Thyroid gland (tissue), 4 donors: Measurements from ENCODE around the gene RBM19. TPM values are rescaled to one million over a fixed set of nuclear protein-coding genes. Genes with fewer than 3 reads are reported as not detected.

Experiments used
- DNase-seq, 2 donors: peaks; one replicate each; pipeline ENCODE4 v3.0.0-alpha.2; 2019
- H3K27ac ChIP-seq, 3 donors: fragments of 200-600 bp; sonication (generic); 1 replicate in 2 of 3; 2 replicates in 1 of 3; pipeline ENCODE4 v1.5.1; 2016 to 2019; ENCODE audit warnings: mild to moderate bottlenecking in 1 of 3, moderate library complexity in 1 of 3
- H3K27me3 ChIP-seq: fragments of 200-600 bp; sonication (generic); one replicate; pipeline ENCODE4 v1.5.1; 2019
- H3K36me3 ChIP-seq, 2 donors: fragments of 200-600 bp; sonication (generic); one replicate each; pipeline ENCODE4 v1.5.1; 2016 to 2019
- H3K4me1 ChIP-seq, 2 donors: fragments of 200-600 bp; sonication (generic); one replicate each; pipeline ENCODE4 v1.5.1; 2017 to 2019
- H3K4me3 ChIP-seq, 3 donors: fragments of 200-600 bp; sonication (generic); replicated peaks in 1 of 3; 1 replicate in 2 of 3; 2 replicates in 1 of 3; pipeline ENCODE4 v1.5.1; 2016; ENCODE audit warnings: mild to moderate bottlenecking in 1 of 3
- H3K9me3 ChIP-seq: fragments of 200-600 bp; sonication (generic); one replicate; pipeline ENCODE4 v1.5.1; 2017
- POLR2A ChIP-seq, 2 donors: fragments of 450-650 bp; IDR thresholded peaks; one replicate each; pipeline ENCODE4 v1.6.1; 2017; ENCODE audit warnings: antibody characterized with exemption in 2 of 2, mild to moderate bottlenecking in 2 of 2, moderate library complexity in 1 of 2
- WGBS, 2 donors: methylation state at CpG; one replicate each; pipeline ENCODE4 v1.1.5; 2017; 5-methylcytosine and 5-hydroxymethylcytosine counted together
- intact Hi-C: fragments of 100-400 bp; cut with DNase I; formaldehyde crosslinking; loops from one replicate; pipeline ENCODE4 v1.15.1; 2023
- total RNA-seq, 4 donors: library from RNA; depleted of rRNA; stranded (reverse); fragments of >200 nt; gene quantifications; one replicate each; pipeline ENCODE4 v1.2.3, GENCODE V29; 2016
- TF ChIP-seq, protein P1 (sequence below), 6 experiments: fragments of 200-600 bp in 3 of 6; fragments of 450-650 bp in 3 of 6; sonication (generic) in 3 of 6; IDR thresholded peaks; one replicate each; pipeline ENCODE4 v1.5.1; 2016 to 2019; ENCODE audit warnings: antibody characterized with exemption in 6 of 6, mild to moderate bottlenecking in 2 of 6, inconsistent platforms in 1 of 6, moderate library complexity in 1 of 6

RBM19 gene
- total RNA-seq, 4 donors from 2014 or later = 27.3 to 40.6 (median 36.1) TPM

DNA sequence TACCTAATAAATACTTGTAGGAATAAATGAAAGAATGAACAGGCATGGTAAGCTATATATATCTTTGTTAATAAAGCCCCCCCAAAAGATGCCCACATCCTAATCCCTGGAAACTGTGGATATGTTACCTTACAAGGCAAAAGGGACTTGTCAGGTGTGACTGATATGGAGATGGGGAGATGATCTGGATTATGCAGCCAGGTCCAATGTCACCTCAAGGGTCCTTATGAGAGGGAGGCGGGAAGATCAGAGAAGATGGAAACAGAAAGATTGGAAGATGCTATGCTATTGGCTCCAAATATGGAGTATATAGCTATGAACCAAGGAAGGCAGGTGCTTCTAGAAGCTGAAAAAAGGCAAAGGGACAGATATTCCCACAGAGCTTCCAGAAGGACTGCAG is 3.4 kb downstream of the RBM19 start:
- 97% methylated on average over 1 of the region's 1 CpG for WGBS, 2 donors
- no peak for DNase-seq
- Histone ChIP-seq H3K27ac (no peak overlapping the region), H3K27me3 (no peaks in the 10 kb centered on the region), H3K36me3 (peaks cover 42 to 43% of the 10 kb centered on the region in 2 donors), H3K4me3 (no peak overlapping the region), H3K9me3 (no peaks in the 10 kb centered on the region), H3K4me1 (peaks cover 9 to 16% of the 10 kb centered on the region in 2 donors)
- intact Hi-C loops = no loop called here
- TF ChIP-seq, protein P1, sequence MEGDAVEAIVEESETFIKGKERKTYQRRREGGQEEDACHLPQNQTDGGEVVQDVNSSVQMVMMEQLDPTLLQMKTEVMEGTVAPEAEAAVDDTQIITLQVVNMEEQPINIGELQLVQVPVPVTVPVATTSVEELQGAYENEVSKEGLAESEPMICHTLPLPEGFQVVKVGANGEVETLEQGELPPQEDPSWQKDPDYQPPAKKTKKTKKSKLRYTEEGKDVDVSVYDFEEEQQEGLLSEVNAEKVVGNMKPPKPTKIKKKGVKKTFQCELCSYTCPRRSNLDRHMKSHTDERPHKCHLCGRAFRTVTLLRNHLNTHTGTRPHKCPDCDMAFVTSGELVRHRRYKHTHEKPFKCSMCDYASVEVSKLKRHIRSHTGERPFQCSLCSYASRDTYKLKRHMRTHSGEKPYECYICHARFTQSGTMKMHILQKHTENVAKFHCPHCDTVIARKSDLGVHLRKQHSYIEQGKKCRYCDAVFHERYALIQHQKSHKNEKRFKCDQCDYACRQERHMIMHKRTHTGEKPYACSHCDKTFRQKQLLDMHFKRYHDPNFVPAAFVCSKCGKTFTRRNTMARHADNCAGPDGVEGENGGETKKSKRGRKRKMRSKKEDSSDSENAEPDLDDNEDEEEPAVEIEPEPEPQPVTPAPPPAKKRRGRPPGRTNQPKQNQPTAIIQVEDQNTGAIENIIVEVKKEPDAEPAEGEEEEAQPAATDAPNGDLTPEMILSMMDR (IDR thresholded peaks at IDR 0.05) = no peak
- no peak for TF ChIP-seq POLR2A (IDR thresholded peaks at IDR 0.05)

DNA sequence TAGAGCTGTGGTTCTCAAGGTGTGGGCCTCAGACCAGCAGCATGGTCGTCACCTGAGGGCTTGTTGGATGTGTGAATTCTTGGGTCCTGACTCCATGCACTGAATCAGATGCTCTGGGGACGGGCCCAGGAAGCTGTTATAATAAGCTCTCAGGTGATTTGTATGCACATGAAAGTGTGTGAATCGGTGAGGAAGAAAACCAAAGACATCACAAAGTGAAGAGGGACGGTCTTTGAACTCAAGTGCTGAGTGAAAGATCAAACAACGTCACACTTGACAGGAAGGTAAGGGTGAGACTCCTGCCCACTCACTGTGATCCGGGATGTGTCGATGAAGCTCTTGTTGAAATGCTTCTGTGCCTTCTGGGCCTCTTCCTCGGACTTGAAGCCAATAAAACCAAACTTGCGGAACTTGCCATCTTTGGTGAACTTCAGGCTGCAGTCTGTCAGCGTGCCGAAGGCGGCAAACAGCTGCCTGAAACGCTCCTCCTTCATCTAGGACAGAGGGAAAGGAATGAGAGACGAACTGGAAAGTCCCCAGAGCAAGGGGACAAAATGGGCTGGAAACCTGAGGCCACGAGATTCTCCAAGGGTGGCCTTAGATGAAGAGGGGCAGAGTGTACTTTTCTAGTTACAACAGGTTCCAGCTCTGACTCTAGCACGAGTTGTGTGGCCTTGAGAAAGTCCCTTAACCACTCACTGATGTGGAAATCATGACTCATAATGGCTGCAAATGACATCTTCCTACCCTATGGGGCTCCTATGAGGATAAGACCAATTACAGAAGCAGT is 4.0 kb downstream of the RBM19 start:
- Histone ChIP-seq H3K27ac (no peak overlapping the region), H3K4me3 (no peak overlapping the region), H3K4me1 (peaks cover 9 to 13% of the 10 kb centered on the region in 2 donors), H3K9me3 (no peaks in the 10 kb centered on the region), H3K36me3 (peaks cover 48 to 50% of the 10 kb centered on the region in 2 donors), H3K27me3 (no peaks in the 10 kb centered on the region)
- 81 to 83% methylated on average over 16 of the region's 16 CpGs for WGBS, 2 donors
- DNase-seq = no peak
- no peak for TF ChIP-seq POLR2A (IDR thresholded peaks at IDR 0.05)
- TF ChIP-seq, protein P1 (IDR thresholded peaks at IDR 0.05) = no peak
- intact Hi-C loops = no loop called here

DNA sequence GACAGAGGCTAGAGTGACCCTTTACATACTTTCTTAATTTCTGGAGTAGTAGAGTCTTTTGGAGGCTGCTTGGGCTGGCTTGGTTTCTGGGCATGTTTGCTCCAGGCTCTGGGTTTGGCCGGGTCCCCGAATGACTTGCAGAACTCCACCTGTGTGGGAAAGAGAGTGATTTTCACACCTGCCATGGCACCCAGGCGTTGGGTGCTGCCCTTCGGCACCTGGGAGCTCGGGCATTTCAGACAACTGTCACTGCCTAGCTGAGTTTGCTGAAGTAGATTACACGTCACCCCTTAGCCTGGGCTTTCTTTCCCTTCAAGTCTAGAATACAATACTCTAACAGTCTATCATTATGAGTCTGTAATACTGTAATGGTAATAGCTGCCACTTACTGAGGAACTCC is 6.1 kb downstream of the RBM19 start:
- TF ChIP-seq POLR2A (IDR thresholded peaks at IDR 0.05) = no peak
- TF ChIP-seq, protein P1 (IDR thresholded peaks at IDR 0.05) = no peak
- H3K4me3 ChIP-seq = no peak overlapping the region
- H3K36me3 ChIP-seq = peaks cover 67 to 68% of the 10 kb centered on the region in 2 donors
- 95 to 96% methylated on average over 6 of the region's 6 CpGs for WGBS, 2 donors
- DNase-seq = no peak
- H3K27ac ChIP-seq = no peak overlapping the region
- H3K4me1 ChIP-seq = peaks cover 0 to 2% of the 10 kb centered on the region in 2 donors
- no peaks in the 10 kb centered on the region for H3K27me3 ChIP-seq
- intact Hi-C loops = no loop called here
- H3K9me3 ChIP-seq = no peaks in the 10 kb centered on the region

DNA sequence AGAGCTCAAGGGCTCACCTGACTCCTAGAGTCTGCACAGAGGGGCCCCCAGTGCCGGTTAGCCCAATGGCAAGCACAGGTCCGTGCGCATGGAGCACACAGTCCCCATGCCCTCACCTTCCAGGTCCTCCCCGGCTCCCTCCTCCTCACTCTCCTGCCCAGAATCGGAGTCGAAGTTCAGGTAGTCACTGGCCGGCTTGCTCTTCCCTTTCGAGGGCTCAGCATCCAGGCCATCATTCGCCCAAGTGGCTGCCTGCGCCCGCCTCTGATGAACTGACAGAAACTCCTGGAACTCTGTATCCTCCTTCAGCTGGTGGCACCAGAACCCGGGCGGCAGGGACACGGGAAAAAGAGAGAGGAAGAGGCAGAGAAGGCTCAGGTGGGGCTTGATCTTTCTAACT is 7.0 kb downstream of the RBM19 start:
- no peaks in the 10 kb centered on the region for H3K27me3 ChIP-seq
- H3K36me3 ChIP-seq = peaks cover 73 to 77% of the 10 kb centered on the region in 2 donors
- intact Hi-C loops = no loop called here
- 93 to 97% methylated on average over 13 to 14 of the region's 14 CpGs for WGBS, 2 donors
- H3K4me1 ChIP-seq = no peaks in the 10 kb centered on the region
- no peaks in the 10 kb centered on the region for H3K9me3 ChIP-seq
- no peak overlapping the region for H3K4me3 ChIP-seq
- no peak for DNase-seq
- H3K27ac ChIP-seq = no peak overlapping the region
- TF ChIP-seq POLR2A (IDR thresholded peaks at IDR 0.05) = no peak
- TF ChIP-seq, protein P1 (IDR thresholded peaks at IDR 0.05) = no peak

DNA sequence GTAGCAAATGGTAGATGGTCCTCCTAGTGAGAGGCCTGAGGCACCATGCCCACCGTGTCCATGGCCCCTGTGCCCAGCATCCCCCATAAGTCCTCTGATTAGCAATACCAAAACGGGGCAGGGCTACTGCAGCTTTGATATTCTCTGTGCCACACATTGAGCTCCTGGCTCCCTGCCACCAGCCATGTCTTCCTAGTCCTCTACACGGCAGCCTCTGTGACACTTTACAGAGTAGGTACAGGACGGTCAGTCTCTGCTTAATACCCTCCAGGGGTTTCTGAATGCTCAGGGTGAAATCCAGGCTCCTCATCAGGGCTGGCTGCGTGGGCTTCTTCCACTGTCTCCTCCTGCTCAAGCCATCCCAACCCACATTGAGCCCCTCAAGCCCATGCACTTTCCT is 8.0 kb downstream of the RBM19 start:
- DNase-seq = no peak
- Histone ChIP-seq H3K4me3 (no peak overlapping the region), H3K4me1 (no peaks in the 10 kb centered on the region), H3K9me3 (no peaks in the 10 kb centered on the region), H3K27me3 (no peaks in the 10 kb centered on the region), H3K27ac (no peak overlapping the region), H3K36me3 (peaks cover 73 to 86% of the 10 kb centered on the region in 2 donors)
- intact Hi-C loops = no loop called here
- TF ChIP-seq POLR2A (IDR thresholded peaks at IDR 0.05) = no peak
- TF ChIP-seq, protein P1 (IDR thresholded peaks at IDR 0.05) = no peak
- 86% methylated on average over 5 of the region's 5 CpGs for WGBS, 2 donors
